ENCODE results near the gene MMP23B.
"Not testable (repeated sequence)": the region's sequence is repeated elsewhere in the genome, so short reads cannot be mapped to it uniquely, and the experiment has no call there.

The MMP23B gene

GRCh38 chr1:1629430-1630190, 2.4 kb upstream of the MMP23B start:
- in situ Hi-C loops (cut with HindIII; ENCODE audit: low sequenced_read_pairs), result no loop called here

GRCh38 chr1:1630191-1630964, 1.6 kb upstream of the MMP23B start:
- in situ Hi-C loops (cut with HindIII; ENCODE audit: low sequenced_read_pairs), result no loop called here

GRCh38 chr1:1630965-1631781, 800 bp upstream of the MMP23B start:
- in situ Hi-C loops (cut with HindIII; ENCODE audit: low sequenced_read_pairs), result no loop called here

GRCh38 chr1:1633409-1633808, 1.4 kb downstream of the MMP23B start:
- in situ Hi-C loops (cut with HindIII; ENCODE audit: low sequenced_read_pairs), result not testable (repeated sequence)

GRCh38 chr1:1634613-1635012, 2.6 kb downstream of the MMP23B start:
- in situ Hi-C loops (cut with HindIII; ENCODE audit: low sequenced_read_pairs), result not testable (repeated sequence)

GRCh38 chr1:1636621-1637478, 4.9 kb downstream of the MMP23B start:
- in situ Hi-C loops (cut with HindIII; ENCODE audit: low sequenced_read_pairs), result not testable (repeated sequence)

- in situ Hi-C loops (cut with HindIII; ENCODE audit: low sequenced_read_pairs), result not testable (repeated sequence)
These were observed 5.5 kb downstream of the MMP23B start for GRCh38 chr1:1637479-1637875.

GRCh38 chr1:1638528-1638927, 6.6 kb downstream of the MMP23B start:
- in situ Hi-C loops (cut with HindIII; ENCODE audit: low sequenced_read_pairs), result not testable (repeated sequence)

- in situ Hi-C loops (cut with HindIII; ENCODE audit: low sequenced_read_pairs), result not testable (repeated sequence)
These were observed 7.4 kb downstream of the MMP23B start for GRCh38 chr1:1639368-1639767.

GRCh38 chr1:1640081-1640480, 8.1 kb downstream of the MMP23B start:
- in situ Hi-C loops (cut with HindIII; ENCODE audit: low sequenced_read_pairs), result not testable (repeated sequence)

GRCh38 chr1:1640711-1641461, 8.9 kb downstream of the MMP23B start:
- in situ Hi-C loops (cut with HindIII; ENCODE audit: low sequenced_read_pairs), result not testable (repeated sequence)

GRCh38 chr1:1646326-1646725, 14.4 kb downstream of the MMP23B start:
- in situ Hi-C loops (cut with HindIII; ENCODE audit: low sequenced_read_pairs), result not testable (repeated sequence)

- in situ Hi-C loops (cut with HindIII; ENCODE audit: low sequenced_read_pairs), result not testable (repeated sequence)
These were observed 15.7 kb downstream of the MMP23B start for GRCh38 chr1:1647567-1648241.

- in situ Hi-C loops (cut with HindIII; ENCODE audit: low sequenced_read_pairs), result not testable (repeated sequence)
These were observed 16.3 kb downstream of the MMP23B start for GRCh38 chr1:1648265-1648664.

GRCh38 chr1:1658583-1659549, 26.9 kb downstream of the MMP23B start, which contains the start of gene CDK11B:
Gene CDK11B, minus strand, starts transcription at chr1:1659004. Its CDS starts 1,519 bp downstream, at chr1:1657485.
- in situ Hi-C loops (cut with HindIII; ENCODE audit: low sequenced_read_pairs), result not testable (repeated sequence)

GRCh38 chr1:1662392-1662791, 30.4 kb downstream of the MMP23B start:
- in situ Hi-C loops (cut with HindIII; ENCODE audit: low sequenced_read_pairs), result not testable (repeated sequence)

GRCh38 chr1:1662830-1663560, 31.0 kb downstream of the MMP23B start:
- in situ Hi-C loops (cut with HindIII; ENCODE audit: low sequenced_read_pairs), result not testable (repeated sequence)
